Activated CD8-positive, alpha-beta T cell treated with anti-CD3 and anti-CD28 coated beads for 36 hours (primary cell): ENCODE data around the gene TRIAP1. TPM values are rescaled to one million over a fixed set of nuclear protein-coding genes. Genes with fewer than 3 reads are reported as not detected.

Source experiments
- ATAC-seq: fragments of 200-7000 bp; cut with Tn5 transposase; one replicate; pipeline ENCODE4 v1.10.0; 2021; ENCODE audit warnings: mild to moderate bottlenecking, moderate library complexity
- CTCF ChIA-PET: fragments of 350-600 bp; sonication (Branson Sonifier 250); formaldehyde crosslinking; loops from one replicate; lab custom pipeline; 2021; ENCODE audit warnings: antibody characterized with exemption; lab: Charles Lee
- POLR2A ChIA-PET: fragments of 350-600 bp; sonication (Branson Sonifier 250); formaldehyde crosslinking; loops from one replicate; lab custom pipeline; 2021; ENCODE audit warnings: antibody characterized with exemption; lab: Charles Lee
- DNase-seq: peaks from one replicate; pipeline ENCODE4 v3.0.0-alpha.2; 2020
- H3K27ac Mint-ChIP-seq: one replicate; pipeline ENCODE4 v1.8.0; 2021; ENCODE audit warnings: mild to moderate bottlenecking, mixed read lengths
- H3K27me3 Mint-ChIP-seq: one replicate; pipeline ENCODE4 v1.8.0; 2021; ENCODE audit warnings: mixed read lengths
- H3K36me3 Mint-ChIP-seq: one replicate; pipeline ENCODE4 v1.8.0; 2021; ENCODE audit warnings: low read depth, mixed read lengths
- H3K4me1 Mint-ChIP-seq: one replicate; pipeline ENCODE4 v1.8.0; 2021; ENCODE audit warnings: low read depth, mixed read lengths
- H3K4me3 Mint-ChIP-seq: one replicate; pipeline ENCODE4 v1.8.0; 2021; ENCODE audit warnings: mild to moderate bottlenecking, moderate library complexity, mixed read lengths
- H3K9me3 Mint-ChIP-seq: one replicate; pipeline ENCODE4 v1.8.0; 2021; ENCODE audit warnings: mixed read lengths
- CTCF ChIP-seq: fragments of 200-600 bp; IDR thresholded peaks from one replicate; pipeline ENCODE4 v1.8.0; 2022; ENCODE audit warnings: antibody characterized with exemption, mild to moderate bottlenecking
- intact Hi-C: fragments of 100-400 bp; cut with micrococcal nuclease; formaldehyde crosslinking; loops from one replicate; pipeline ENCODE4 v1.10.0; 2022
- total RNA-seq, 2 experiments: library from RNA; stranded (reverse); gene quantifications; one replicate each; pipeline ENCODE4 v1.2.3, GENCODE V29; 2021

The TRIAP1 gene
- total RNA-seq: 10 to 100 TPM; 43.1 to 45.1 TPM

GRCh38 chr12:120445911-120446843 lies at the start of gene TRIAP1, which contains the start of gene GATC:
Gene TRIAP1 (minus strand): TSS chr12:120446384. CDS start chr12:120446372, 12 bp downstream.
Gene GATC (plus strand): TSS chr12:120446444. CDS start chr12:120446481, 37 bp downstream.
- TF ChIP-seq CTCF: no peak
- H3K9me3 Mint-ChIP-seq: no peaks in the 10 kb centered on the region
- intact Hi-C loops: no loop called here

GRCh38 chr12:120495186-120495730 lies 49.1 kb upstream of the TRIAP1 start:
- Mint-ChIP-seq H3K27ac (peak overlapping the region; percentile 72), H3K4me1 (peaks cover 25% of the 10 kb centered on the region), H3K36me3 (peaks cover 22% of the 10 kb centered on the region), H3K27me3 (no peaks in the 10 kb centered on the region), H3K9me3 (no peaks in the 10 kb centered on the region), H3K4me3 (peak overlapping the region; percentile 91)
- ChIA-PET POLR2A (interaction anchor here (0.8 to 2.4 kb wide), 11 partner anchors 8 to 294 kb away, joined by 3 to 8 read pairs (median 3); partner anchors contain the start of gene SRSF9), CTCF (interaction anchor here (1.2 to 3.5 kb wide), 5 partner anchors 26 to 179 kb away, joined by 3 to 25 read pairs (median 4); partner anchors contain the start of gene SRSF9)
- intact Hi-C loops: no loop called here
- no peak for TF ChIP-seq CTCF
- DNase-seq (no peak), ATAC-seq (peak; percentile 3)

More at GRCh38 chr12:120445911-120446843, at the start of gene TRIAP1, which contains the start of gene GATC:
- H3K4me1 Mint-ChIP-seq: peaks cover 41% of the 10 kb centered on the region
- H3K27ac Mint-ChIP-seq: peak within 1 kb of the TSS; percentile 97
- ATAC-seq: peak; percentile 95
- peak; percentile 91 for DNase-seq
- H3K27me3 Mint-ChIP-seq: no peaks in the 10 kb centered on the region
- peaks cover 41% of the 10 kb centered on the region for H3K36me3 Mint-ChIP-seq
- CTCF ChIA-PET: interaction anchor here (1.1 to 2.1 kb wide), 2 partner anchors 17 to 23 kb away, joined by 3 to 11 read pairs; partner anchors contain the start of gene SRSF9
- POLR2A ChIA-PET: interaction anchor here (0.7 to 4.3 kb wide), 11 partner anchors 9 to 88 kb away, joined by 3 to 18 read pairs (median 4); partner anchors contain the start of genes COX6A1 and SRSF9
- H3K4me3 Mint-ChIP-seq: peak within 1 kb of the TSS; percentile 94

GRCh38 chr12:120490833-120491512 lies 44.8 kb upstream of the TRIAP1 start:
- no peaks in the 10 kb centered on the region for H3K9me3 Mint-ChIP-seq
- H3K4me1 Mint-ChIP-seq: peaks cover 7% of the 10 kb centered on the region
- no peak overlapping the region for H3K4me3 Mint-ChIP-seq
- H3K36me3 Mint-ChIP-seq: no peaks in the 10 kb centered on the region
- ATAC-seq (no peak), DNase-seq (no peak)
- intact Hi-C loops: no loop called here
- H3K27me3 Mint-ChIP-seq: no peaks in the 10 kb centered on the region
- ChIA-PET POLR2A (interaction anchor here (0.9 to 1.1 kb wide), 3 partner anchors 11 to 140 kb away, joined by 3 read pairs; no protein-coding TSS in a partner anchor), CTCF (interaction anchor here (1.5 to 1.6 kb wide), 2 partner anchors 10 to 51 kb away, joined by 4 read pairs; no protein-coding TSS in a partner anchor)
- no peak overlapping the region for H3K27ac Mint-ChIP-seq
- TF ChIP-seq CTCF: no peak

- intact Hi-C loops: no loop called here
- Mint-ChIP-seq H3K9me3 (no peaks in the 10 kb centered on the region), H3K4me1 (peaks cover 6% of the 10 kb centered on the region), H3K27me3 (no peaks in the 10 kb centered on the region), H3K4me3 (no peak overlapping the region), H3K36me3 (no peaks in the 10 kb centered on the region), H3K27ac (no peak overlapping the region)
- TF ChIP-seq CTCF: no peak
- no peak for ATAC-seq
- DNase-seq: no peak
- ChIA-PET POLR2A (interaction anchor here (2.1 kb wide), 1 partner anchor 20 kb away, joined by 8 read pairs; the partner anchor contains the start of gene SRSF9), CTCF (interaction anchor here (1.6 kb wide), 1 partner anchor 10 kb away, joined by 4 read pairs; no protein-coding TSS in a partner anchor)
These were observed 44.1 kb upstream of the TRIAP1 start for GRCh38 chr12:120490325-120490724.
